ENCODE results near the gene NFE2. TPM values are rescaled to one million over a fixed set of nuclear protein-coding genes. Genes with fewer than 3 reads are reported as not detected.

Gene NFE2
- total RNA-seq, result not detected

DNA sequence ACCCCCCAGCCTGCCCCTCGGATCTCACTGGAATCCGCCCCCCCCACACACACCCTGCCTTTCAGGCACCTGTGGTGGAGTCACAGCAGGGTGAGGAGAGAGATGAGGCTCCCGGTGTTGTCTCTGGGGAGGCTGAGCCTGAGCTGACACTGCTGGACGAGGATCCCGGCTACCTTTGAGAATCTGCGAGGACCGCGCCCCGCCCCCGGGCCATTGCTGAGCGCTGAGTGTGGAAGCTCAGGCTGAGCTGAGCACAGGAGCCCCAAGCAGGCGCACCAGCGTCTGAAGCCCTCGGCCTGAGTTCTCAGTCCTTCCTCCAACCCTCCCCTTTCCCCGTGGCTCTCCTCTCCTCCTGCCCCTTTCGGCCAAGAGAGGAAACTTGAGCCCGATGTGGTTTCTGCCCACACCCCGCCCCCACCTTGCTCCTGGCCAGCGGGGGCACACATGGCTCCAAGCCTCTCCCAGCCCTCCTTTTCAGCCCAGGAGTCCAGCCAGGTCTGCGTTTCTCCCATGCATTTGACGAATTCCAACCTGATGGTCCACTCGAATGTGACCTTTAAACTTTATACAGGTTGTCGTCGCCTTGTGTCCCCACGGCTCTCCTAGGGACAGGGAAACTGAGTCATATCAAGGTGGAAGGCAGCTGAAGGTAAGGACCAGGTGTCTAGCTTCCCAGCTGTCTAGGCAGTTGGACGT lies at the start of gene NFE2:
TSS of gene NFE2 (minus strand) at position 284 of the 696 bp plus-strand sequence. CDS start 5,767 bp downstream, outside the sequence.
- Mint-ChIP-seq H3K27ac (no peak within 1 kb of the TSS), H3K36me3 (ENCODE audit: low read depth) (no peaks in the 10 kb centered on the region), H3K4me3 (no peak within 1 kb of the TSS), H3K27me3 (ENCODE audit: low read depth) (peaks cover 67% of the 10 kb centered on the region), H3K4me1 (ENCODE audit: low read depth) (peaks cover 37% of the 10 kb centered on the region), H3K9me3 (ENCODE audit: insufficient read depth) (no peaks in the 10 kb centered on the region)
- CTCF ChIA-PET, result interaction anchor here (2.0 to 2.8 kb wide), 4 partner anchors 24 to 79 kb away, joined by 6 to 14 read pairs (median 11); partner anchors contain the start of gene COPZ1
- POLR2A ChIA-PET, result interaction anchor here (1.1 kb wide), 1 partner anchor 21 kb away, joined by 3 read pairs; the partner anchor contains the start of genes CBX5 and HNRNPA1
- peak; percentile 64 for ATAC-seq
- peak; percentile 35 for DNase-seq

DNA sequence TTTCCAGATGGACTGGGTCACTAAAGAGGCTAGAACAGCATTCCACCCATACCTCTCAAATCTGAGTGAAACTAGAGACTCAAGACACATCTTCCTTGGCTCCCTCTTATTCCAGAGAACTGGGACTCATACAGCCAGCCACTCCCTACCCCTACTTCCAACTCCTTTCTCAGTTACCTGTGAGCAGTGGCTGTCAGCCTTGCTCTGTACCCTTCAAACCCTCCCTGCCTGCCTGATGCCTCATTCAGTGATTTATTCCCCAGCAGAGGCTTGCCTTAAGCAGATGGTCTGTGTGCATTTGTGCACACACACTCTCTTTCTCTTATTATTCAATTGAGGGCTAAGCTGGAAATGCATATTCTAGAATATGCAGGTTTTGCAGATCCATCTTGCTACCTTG lies 48.9 kb upstream of the NFE2 start:
- POLR2A ChIA-PET, result no interaction called here
- no peak overlapping the region for H3K27ac Mint-ChIP-seq

DNA sequence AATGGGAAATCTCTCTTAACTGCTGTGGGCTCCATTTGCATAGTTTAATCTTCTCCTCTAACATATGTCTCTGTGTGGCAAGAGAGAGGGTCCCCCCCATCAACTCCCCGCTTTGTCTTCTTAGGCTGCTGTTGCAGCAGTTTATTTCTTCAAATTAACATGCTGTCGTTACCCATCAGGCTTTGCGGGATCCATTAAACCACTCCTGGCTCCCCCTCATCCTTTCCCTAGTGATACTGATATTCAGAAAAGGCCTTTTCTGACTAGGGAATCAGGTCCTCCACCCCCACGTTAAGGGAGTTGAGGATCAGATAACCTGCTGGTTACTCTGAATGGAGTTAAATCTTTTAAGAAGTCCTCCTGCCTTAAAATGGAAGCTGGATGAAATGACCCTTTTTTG lies 48.2 kb upstream of the NFE2 start:
- ChIA-PET POLR2A (no interaction called here), CTCF (interaction anchor here (0.8 to 5.4 kb wide), 2 partner anchors 13 to 134 kb away, joined by 3 to 39 read pairs; no protein-coding TSS in a partner anchor)
- H3K9me3 Mint-ChIP-seq (ENCODE audit: insufficient read depth), result no peaks in the 10 kb centered on the region
- no peak overlapping the region for H3K27ac Mint-ChIP-seq
- no peaks in the 10 kb centered on the region for H3K27me3 Mint-ChIP-seq (ENCODE audit: low read depth)
- ATAC-seq, result no peak
- H3K4me1 Mint-ChIP-seq (ENCODE audit: low read depth), result peaks cover 19% of the 10 kb centered on the region
- DNase-seq, result no peak
- H3K36me3 Mint-ChIP-seq (ENCODE audit: low read depth), result peaks cover 58% of the 10 kb centered on the region
- H3K4me3 Mint-ChIP-seq, result no peak overlapping the region

More for the DNA sequence above, 48.9 kb upstream of the NFE2 start:
- DNase-seq (no peak), ATAC-seq (no peak)
- H3K27me3 Mint-ChIP-seq (ENCODE audit: low read depth), result no peaks in the 10 kb centered on the region
- H3K9me3 Mint-ChIP-seq (ENCODE audit: insufficient read depth), result no peaks in the 10 kb centered on the region
- no peak overlapping the region for H3K4me3 Mint-ChIP-seq
- CTCF ChIA-PET, result interaction anchor here (1.8 to 5.4 kb wide), 2 partner anchors 13 to 56 kb away, joined by 5 to 39 read pairs; no protein-coding TSS in a partner anchor
- peaks cover 19% of the 10 kb centered on the region for H3K4me1 Mint-ChIP-seq (ENCODE audit: low read depth)
- peaks cover 56% of the 10 kb centered on the region for H3K36me3 Mint-ChIP-seq (ENCODE audit: low read depth)

DNA sequence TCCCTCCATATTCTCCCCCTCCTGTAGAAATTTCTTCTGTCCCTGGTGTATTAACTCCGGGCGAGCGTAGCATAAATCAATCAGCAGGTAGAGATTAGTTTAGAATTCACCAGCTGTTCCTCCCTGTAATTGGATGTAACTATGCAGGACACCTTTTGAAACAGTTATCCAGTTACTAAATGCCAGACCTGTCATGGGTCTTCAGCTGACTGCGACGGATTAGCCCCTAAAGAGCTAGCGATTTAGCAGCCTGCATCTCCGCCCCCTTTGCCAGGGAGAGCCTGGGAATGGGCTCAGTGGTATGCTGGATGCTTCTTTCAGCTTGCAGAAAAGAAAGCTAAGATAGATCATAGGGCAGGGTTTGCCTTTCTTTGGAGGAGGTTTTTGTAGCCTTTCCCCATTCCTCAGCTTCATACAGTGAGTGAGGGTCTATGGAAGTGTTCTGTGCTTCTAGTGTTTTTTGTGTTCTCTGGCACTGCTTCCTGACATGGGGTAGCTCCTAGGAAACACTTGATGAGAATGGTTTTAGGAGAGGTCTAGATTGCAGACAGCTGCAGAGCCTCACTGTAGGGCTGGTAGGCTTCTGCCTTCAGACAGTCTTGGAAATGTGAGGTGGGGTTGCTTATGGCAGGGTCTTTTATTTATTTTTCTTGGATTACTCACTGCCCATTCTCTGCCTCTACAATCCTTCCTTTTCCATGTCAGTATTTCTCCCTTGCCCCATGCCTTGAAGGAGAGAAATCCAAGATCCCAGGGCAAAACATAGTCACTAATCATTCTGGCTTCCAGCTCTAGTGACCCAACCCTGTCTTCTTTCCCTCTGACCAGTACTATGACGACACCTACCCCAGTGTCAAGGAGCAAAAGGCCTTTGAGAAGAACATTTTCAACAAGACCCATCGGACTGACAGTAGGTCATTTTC lies 40.8 kb upstream of the NFE2 start:
- no peak overlapping the region for H3K4me3 Mint-ChIP-seq
- H3K4me1 Mint-ChIP-seq (ENCODE audit: low read depth), result peaks cover 2% of the 10 kb centered on the region
- H3K36me3 Mint-ChIP-seq (ENCODE audit: low read depth), result peaks cover 37% of the 10 kb centered on the region
- DNase-seq (no peak), ATAC-seq (no peak)
- H3K9me3 Mint-ChIP-seq (ENCODE audit: insufficient read depth), result no peaks in the 10 kb centered on the region
- H3K27me3 Mint-ChIP-seq (ENCODE audit: low read depth), result no peaks in the 10 kb centered on the region
- POLR2A ChIA-PET, result interaction anchor here (1.0 to 1.2 kb wide), 2 partner anchors 16 to 61 kb away, joined by 3 to 4 read pairs; partner anchors contain the start of gene HNRNPA1
- CTCF ChIA-PET, result interaction anchor here (0.7 to 2.2 kb wide), 7 partner anchors 10 to 58 kb away, joined by 3 to 11 read pairs (median 3); partner anchors contain the start of gene COPZ1
- H3K27ac Mint-ChIP-seq, result no peak overlapping the region

DNA sequence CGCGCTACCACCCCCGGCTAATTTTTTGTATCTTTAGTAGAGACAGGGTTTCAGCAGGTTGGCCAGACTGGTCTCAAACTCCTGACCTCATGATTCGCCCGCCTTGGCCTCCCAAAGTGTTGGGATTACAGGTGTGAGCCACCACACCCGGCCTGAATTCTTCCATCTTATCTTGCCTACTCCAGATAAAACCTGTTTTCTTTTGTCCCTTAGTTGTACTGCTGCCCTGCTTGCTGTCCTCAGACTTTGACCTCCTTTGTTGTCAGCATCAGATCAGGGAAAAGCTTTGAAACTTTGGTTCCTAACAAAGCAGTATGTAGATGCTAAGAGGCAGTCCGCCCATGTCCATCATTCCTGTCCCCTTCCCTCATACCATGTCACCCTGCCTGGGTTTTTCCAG lies 40.0 kb upstream of the NFE2 start:
- CTCF ChIA-PET, result interaction anchor here (0.7 to 1.7 kb wide), 5 partner anchors 10 to 38 kb away, joined by 3 to 10 read pairs (median 3); partner anchors contain the start of gene COPZ1
- ATAC-seq (no peak), DNase-seq (no peak)
- Mint-ChIP-seq H3K27me3 (ENCODE audit: low read depth) (no peaks in the 10 kb centered on the region), H3K27ac (no peak overlapping the region), H3K9me3 (ENCODE audit: insufficient read depth) (no peaks in the 10 kb centered on the region), H3K4me3 (no peak overlapping the region), H3K4me1 (ENCODE audit: low read depth) (peaks cover 2% of the 10 kb centered on the region), H3K36me3 (ENCODE audit: low read depth) (peaks cover 37% of the 10 kb centered on the region)
- POLR2A ChIA-PET, result interaction anchor here (1.0 to 1.2 kb wide), 2 partner anchors 17 to 60 kb away, joined by 3 to 4 read pairs; partner anchors contain the start of gene HNRNPA1

DNA sequence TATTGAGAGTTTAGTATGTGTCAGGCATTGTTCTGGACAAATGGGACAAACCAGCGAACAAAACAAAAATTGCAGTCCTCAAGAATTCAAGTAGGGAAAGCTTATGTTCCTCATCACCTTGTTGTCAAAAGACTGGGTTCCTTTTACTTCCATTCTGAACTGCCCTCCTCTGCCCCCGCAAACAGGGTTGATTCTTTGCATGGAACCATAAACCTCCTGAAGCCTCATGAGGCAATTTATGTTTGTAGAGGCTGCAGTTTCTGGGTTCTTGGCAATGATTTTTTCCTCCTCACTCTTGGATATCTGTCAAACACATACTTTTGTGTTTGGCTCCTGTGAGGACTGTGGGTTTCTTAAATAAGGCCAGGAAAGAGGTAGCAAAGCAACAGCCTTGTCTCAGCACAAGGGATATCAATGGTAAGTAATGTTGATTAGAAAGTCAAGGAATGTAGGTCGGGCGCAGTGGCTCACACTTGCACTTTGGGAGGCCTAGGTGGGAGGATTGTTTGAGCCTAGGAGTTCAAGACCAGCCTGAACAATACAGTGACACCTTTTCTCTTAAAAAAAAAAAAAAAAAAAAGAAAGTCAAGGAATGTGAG lies 38.0 kb upstream of the NFE2 start:
- peaks cover under 1% of the 10 kb centered on the region for H3K4me1 Mint-ChIP-seq (ENCODE audit: low read depth)
- no peaks in the 10 kb centered on the region for H3K9me3 Mint-ChIP-seq (ENCODE audit: insufficient read depth)
- no peak overlapping the region for H3K27ac Mint-ChIP-seq
- DNase-seq, result no peak
- ChIA-PET POLR2A (interaction anchor here (0.5 kb wide), 1 partner anchor 74 kb away, joined by 3 read pairs; no protein-coding TSS in a partner anchor), CTCF (interaction anchor here (1.6 to 7.4 kb wide), 7 partner anchors 13 to 131 kb away, joined by 3 to 105 read pairs (median 39); partner anchors contain the start of genes COPZ1 and NFE2)
- no peaks in the 10 kb centered on the region for H3K27me3 Mint-ChIP-seq (ENCODE audit: low read depth)
- no peak for ATAC-seq
- peaks cover 26% of the 10 kb centered on the region for H3K36me3 Mint-ChIP-seq (ENCODE audit: low read depth)
- H3K4me3 Mint-ChIP-seq, result no peak overlapping the region

DNA sequence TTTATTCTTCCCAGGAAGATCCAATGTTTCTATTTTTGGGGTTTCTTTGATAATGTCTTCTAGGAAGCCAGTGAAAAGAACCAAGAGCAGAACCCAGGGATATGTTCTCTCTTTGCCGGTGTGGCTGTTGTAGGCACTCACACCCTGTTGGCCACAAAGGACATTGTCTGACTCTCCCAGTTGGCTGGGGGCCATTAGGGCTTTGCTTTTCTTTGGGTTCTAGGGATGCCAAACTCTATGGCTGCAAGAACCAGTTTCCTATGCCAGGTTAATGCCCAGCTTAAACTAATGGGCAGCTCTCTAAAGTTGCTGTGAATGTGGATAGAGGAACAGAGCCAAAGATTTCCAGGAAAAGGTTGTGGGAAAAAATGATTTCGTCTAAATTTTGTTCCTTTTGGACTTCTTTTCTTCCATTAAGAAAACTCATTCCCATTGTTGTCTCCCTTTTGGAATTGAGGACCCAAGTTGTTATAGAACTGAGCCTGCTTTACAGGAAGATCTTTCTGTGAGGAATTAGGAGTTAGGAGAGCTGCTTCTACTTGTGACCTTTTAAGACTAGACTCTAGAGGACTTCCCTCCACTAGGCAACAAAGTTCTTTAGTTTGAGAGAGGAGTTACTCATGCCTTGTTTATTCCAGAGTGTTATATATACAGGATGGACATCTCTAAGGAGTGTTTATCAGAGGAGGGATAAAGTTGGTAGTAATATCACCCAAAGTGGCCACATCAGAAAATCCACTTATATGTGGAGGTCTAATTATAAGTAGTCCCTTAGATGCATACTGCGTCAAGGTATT lies 37.2 kb upstream of the NFE2 start:
- peaks cover 6% of the 10 kb centered on the region for H3K4me1 Mint-ChIP-seq (ENCODE audit: low read depth)

DNA sequence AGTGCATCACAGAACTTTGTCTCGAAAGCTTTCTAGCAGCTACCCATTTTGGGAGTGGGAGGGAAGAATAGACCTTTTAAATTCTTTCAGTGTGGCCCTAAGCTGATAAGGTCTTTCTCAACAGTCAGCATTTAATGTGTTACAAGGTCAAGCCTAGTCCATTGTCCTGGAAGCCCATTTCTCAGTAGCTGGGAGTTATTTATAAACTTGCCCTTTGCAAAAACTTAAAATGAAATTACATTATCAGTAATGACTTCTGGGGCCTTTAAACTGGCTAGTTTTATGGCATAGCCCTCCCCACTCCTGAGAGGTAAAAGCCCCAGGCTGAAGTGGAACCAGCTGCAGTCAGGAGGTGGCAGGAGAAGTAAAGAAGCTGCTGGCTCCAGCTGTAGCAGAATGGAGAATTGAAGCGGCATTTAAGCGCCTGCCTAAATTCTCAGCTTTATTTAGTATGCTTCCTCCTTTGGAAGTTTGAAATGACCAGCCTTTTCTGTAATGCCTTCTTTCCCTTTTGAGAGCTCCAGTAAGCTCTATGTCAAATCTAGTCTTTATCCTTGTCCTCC lies 36.5 kb upstream of the NFE2 start:
- POLR2A ChIA-PET, result interaction anchor here (0.6 to 1.3 kb wide), 2 partner anchors 21 to 90 kb away, joined by 6 to 7 read pairs; no protein-coding TSS in a partner anchor
- Mint-ChIP-seq H3K27ac (no peak overlapping the region), H3K27me3 (ENCODE audit: low read depth) (no peaks in the 10 kb centered on the region)

More for the DNA sequence above, 37.2 kb upstream of the NFE2 start:
- H3K4me3 Mint-ChIP-seq, result no peak overlapping the region
- H3K27me3 Mint-ChIP-seq (ENCODE audit: low read depth), result no peaks in the 10 kb centered on the region
- ATAC-seq (no peak), DNase-seq (no peak)
- no peaks in the 10 kb centered on the region for H3K9me3 Mint-ChIP-seq (ENCODE audit: insufficient read depth)
- CTCF ChIA-PET, result interaction anchor here (0.7 to 7.4 kb wide), 19 partner anchors 9 to 131 kb away, joined by 3 to 105 read pairs (median 8); partner anchors contain the start of genes COPZ1 and NFE2
- no peak overlapping the region for H3K27ac Mint-ChIP-seq
- peaks cover 20% of the 10 kb centered on the region for H3K36me3 Mint-ChIP-seq (ENCODE audit: low read depth)
- POLR2A ChIA-PET, result interaction anchor here (0.5 to 1.3 kb wide), 3 partner anchors 20 to 91 kb away, joined by 3 to 7 read pairs (median 6); no protein-coding TSS in a partner anchor

DNA sequence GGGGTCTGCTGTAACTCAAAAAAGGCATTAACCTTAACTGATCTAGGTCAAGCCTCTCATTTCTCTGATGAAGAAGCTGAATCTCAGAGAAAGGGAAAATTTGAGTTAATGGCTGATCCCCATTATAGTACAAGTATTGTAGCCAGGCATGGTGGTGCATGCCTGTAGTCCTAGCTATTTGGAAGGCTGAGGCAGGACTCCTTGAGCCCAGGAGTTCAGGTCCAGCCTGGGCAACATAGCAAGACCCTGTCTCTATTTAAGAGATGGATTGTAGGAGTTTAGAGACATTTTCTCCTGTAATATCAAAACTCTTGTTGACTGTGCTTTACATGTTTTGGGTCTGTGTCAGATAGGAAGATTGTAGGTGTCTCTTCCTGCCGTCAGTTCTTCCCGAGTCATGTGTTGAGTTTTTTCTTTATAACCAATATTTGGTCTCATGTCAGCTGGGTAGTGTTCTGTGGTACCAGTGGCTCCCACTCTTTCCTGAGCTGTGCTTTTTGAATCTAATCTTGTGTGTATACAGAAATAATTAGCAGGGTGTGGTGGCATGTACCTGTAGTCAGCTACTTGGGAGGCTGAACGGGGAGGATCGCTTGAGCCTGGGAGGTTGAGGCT lies 32.7 kb upstream of the NFE2 start:
- no peak overlapping the region for H3K4me3 Mint-ChIP-seq
- peaks cover 37% of the 10 kb centered on the region for H3K4me1 Mint-ChIP-seq (ENCODE audit: low read depth)
- no peaks in the 10 kb centered on the region for H3K27me3 Mint-ChIP-seq (ENCODE audit: low read depth)
- ChIA-PET POLR2A (interaction anchor here (0.9 kb wide), 1 partner anchor 52 kb away, joined by 3 read pairs; no protein-coding TSS in a partner anchor), CTCF (interaction anchor here (0.8 to 7.4 kb wide), 9 partner anchors 8 to 82 kb away, joined by 3 to 105 read pairs (median 39); partner anchors contain the start of gene COPZ1)
- peaks cover 8% of the 10 kb centered on the region for H3K36me3 Mint-ChIP-seq (ENCODE audit: low read depth)
- DNase-seq (no peak), ATAC-seq (no peak)
- no peak overlapping the region for H3K27ac Mint-ChIP-seq
- no peaks in the 10 kb centered on the region for H3K9me3 Mint-ChIP-seq (ENCODE audit: insufficient read depth)

More for the DNA sequence above, 36.5 kb upstream of the NFE2 start:
- Mint-ChIP-seq H3K36me3 (ENCODE audit: low read depth) (peaks cover 16% of the 10 kb centered on the region), H3K9me3 (ENCODE audit: insufficient read depth) (no peaks in the 10 kb centered on the region), H3K4me3 (no peak overlapping the region), H3K4me1 (ENCODE audit: low read depth) (peaks cover 6% of the 10 kb centered on the region)
- no peak for ATAC-seq
- DNase-seq, result no peak
- CTCF ChIA-PET, result interaction anchor here (0.7 to 7.4 kb wide), 20 partner anchors 8 to 130 kb away, joined by 3 to 105 read pairs (median 8); partner anchors contain the start of genes COPZ1 and NFE2

Measured in activated CD8-positive, alpha-beta T cell treated with anti-CD3 and anti-CD28 coated beads, Interleukin-2, amount 10 ng/mL, durations not matched to agents 7 days and 5 days (primary cell).